ENCODE data around the gene ACSL6. TPM values are rescaled to one million over a fixed set of nuclear protein-coding genes. Genes with fewer than 3 reads are reported as not detected.

Gene ACSL6
- total and polyA plus RNA-seq, 8 donors: 0.45 to 1.3 (median 0.96) TPM

GRCh38 chr5:132006331-132007120 is 4.9 kb downstream of the ACSL6 start:
- Histone ChIP-seq H3K36me3 (no peaks in the 10 kb centered on the region), H3K27me3 (peaks cover 0 to 36% of the 10 kb centered on the region in 2 donors), H3K27ac (no peak overlapping the region), H3K4me1 (peaks cover 0 to 5% of the 10 kb centered on the region in 2 donors), H3K4me3 (no peak overlapping the region), H3K9me3 (no peaks in the 10 kb centered on the region)
- DNase-seq (no peak), ATAC-seq (no peak)
- TF ChIP-seq CTCF (IDR thresholded peaks at IDR 0.05): no peak
- intact Hi-C loops (cut with DNase I): loop anchor here in 1 of 2 donors (5.0 to 10.0 kb wide), 2 partner anchors 202 to 419 kb away; no protein-coding TSS in a partner anchor

- Histone ChIP-seq H3K4me1 (no peaks in the 10 kb centered on the region), H3K27me3 (peaks cover 0 to 27% of the 10 kb centered on the region in 2 donors), H3K9me3 (no peaks in the 10 kb centered on the region), H3K27ac (no peak overlapping the region), H3K36me3 (no peaks in the 10 kb centered on the region), H3K4me3 (no peak overlapping the region)
- TF ChIP-seq CTCF (IDR thresholded peaks at IDR 0.05): no peak
- ATAC-seq (no peak), DNase-seq (no peak)
- intact Hi-C loops (cut with DNase I): loop anchor here in 1 of 2 donors (5.0 to 10.0 kb wide), 2 partner anchors 201 to 418 kb away; no protein-coding TSS in a partner anchor
Measured at GRCh38 chr5:132005591-132005990, 5.9 kb downstream of the ACSL6 start.

GRCh38 chr5:132003982-132004381 is 7.5 kb downstream of the ACSL6 start:
- DNase-seq (no peak), ATAC-seq (no peak)
- Histone ChIP-seq H3K27me3 (peaks cover 0 to 10% of the 10 kb centered on the region in 2 donors), H3K4me1 (no peaks in the 10 kb centered on the region), H3K4me3 (no peak overlapping the region), H3K36me3 (no peaks in the 10 kb centered on the region), H3K27ac (no peak overlapping the region), H3K9me3 (no peaks in the 10 kb centered on the region)
- no peak for TF ChIP-seq CTCF (IDR thresholded peaks at IDR 0.05)
- intact Hi-C loops (cut with DNase I): loop anchor here in 1 of 2 donors (10.0 kb wide), 1 partner anchor 199 kb away; no protein-coding TSS in a partner anchor

GRCh38 chr5:132003170-132003744 is 8.2 kb downstream of the ACSL6 start:
- Histone ChIP-seq H3K4me3 (no peak overlapping the region), H3K9me3 (no peaks in the 10 kb centered on the region), H3K4me1 (no peaks in the 10 kb centered on the region), H3K36me3 (no peaks in the 10 kb centered on the region), H3K27me3 (peaks cover 0 to 3% of the 10 kb centered on the region in 2 donors), H3K27ac (no peak overlapping the region)
- no peak for TF ChIP-seq CTCF (IDR thresholded peaks at IDR 0.05)
- ATAC-seq (peak; percentile 28), DNase-seq (peak in 1 of 4 donors; percentile 21)
- intact Hi-C loops (cut with DNase I): loop anchor here in 1 of 2 donors (10.0 kb wide), 1 partner anchor 198 kb away; no protein-coding TSS in a partner anchor

GRCh38 chr5:132002757-132003156 is 8.7 kb downstream of the ACSL6 start:
- intact Hi-C loops (cut with DNase I): loop anchor here in 1 of 2 donors (10.0 kb wide), 1 partner anchor 198 kb away; no protein-coding TSS in a partner anchor
- H3K27me3 ChIP-seq: no peaks in the 10 kb centered on the region
- H3K27ac ChIP-seq: no peak overlapping the region
- DNase-seq (no peak), ATAC-seq (no peak)
- TF ChIP-seq CTCF (IDR thresholded peaks at IDR 0.05): no peak
- no peaks in the 10 kb centered on the region for H3K36me3 ChIP-seq
- H3K4me1 ChIP-seq: no peaks in the 10 kb centered on the region
- no peak overlapping the region for H3K4me3 ChIP-seq
- H3K9me3 ChIP-seq: no peaks in the 10 kb centered on the region
